Panc1 (cell line): ENCODE results near the gene OLFML3.

Source experiments
- POLR2AphosphoS5 ChIP-seq: IDR thresholded peaks from 2 replicates; pipeline ENCODE4 v1.6.1; 2012; ENCODE audit warnings: mild to moderate bottlenecking, low read depth, low read length, moderate library complexity
- TCF7L2 ChIP-seq: IDR thresholded peaks from 2 replicates; pipeline ENCODE4 v1.6.1; 2011; ENCODE audit warnings: mild to moderate bottlenecking, low read depth, low read length, inconsistent platforms
- TF ChIP-seq, protein P1 (sequence below): fragments of 450-650 bp; IDR thresholded peaks from 2 replicates; pipeline ENCODE4 v1.5.1; 2017; ENCODE audit warnings: mild to moderate bottlenecking
- TF ChIP-seq, protein P2 (sequence below), 2 experiments: IDR thresholded peaks; 2 replicates each; pipeline ENCODE4 v1.6.1; 2011 to 2012; ENCODE audit warnings: low read depth in 2 of 2, control low read depth in 1 of 2, low read length in 1 of 2, mild to moderate bottlenecking in 1 of 2, moderate library complexity in 1 of 2; ENCODE audit not compliant: insufficient read depth in 1 of 2

DNA sequence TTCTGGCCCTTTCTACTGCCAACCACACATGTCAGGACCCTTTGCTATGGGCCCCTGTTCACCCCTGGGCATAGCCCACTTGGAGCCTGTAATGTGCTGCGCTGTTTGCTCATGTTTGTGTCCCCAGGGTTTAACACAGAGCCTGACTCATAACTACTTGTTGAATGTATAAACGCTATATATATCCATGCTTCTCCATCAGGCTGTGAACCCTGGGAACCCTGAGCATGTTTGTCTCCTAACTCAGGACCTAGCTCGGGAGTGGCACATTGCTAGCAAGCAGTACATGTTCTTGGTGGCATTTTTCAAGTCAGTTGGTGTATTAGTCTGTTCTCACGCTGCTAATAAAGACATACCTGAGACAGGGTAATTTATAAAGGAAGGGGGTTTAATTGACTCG lies 8.0 kb downstream of the OLFML3 start:
- TF ChIP-seq, protein P1, sequence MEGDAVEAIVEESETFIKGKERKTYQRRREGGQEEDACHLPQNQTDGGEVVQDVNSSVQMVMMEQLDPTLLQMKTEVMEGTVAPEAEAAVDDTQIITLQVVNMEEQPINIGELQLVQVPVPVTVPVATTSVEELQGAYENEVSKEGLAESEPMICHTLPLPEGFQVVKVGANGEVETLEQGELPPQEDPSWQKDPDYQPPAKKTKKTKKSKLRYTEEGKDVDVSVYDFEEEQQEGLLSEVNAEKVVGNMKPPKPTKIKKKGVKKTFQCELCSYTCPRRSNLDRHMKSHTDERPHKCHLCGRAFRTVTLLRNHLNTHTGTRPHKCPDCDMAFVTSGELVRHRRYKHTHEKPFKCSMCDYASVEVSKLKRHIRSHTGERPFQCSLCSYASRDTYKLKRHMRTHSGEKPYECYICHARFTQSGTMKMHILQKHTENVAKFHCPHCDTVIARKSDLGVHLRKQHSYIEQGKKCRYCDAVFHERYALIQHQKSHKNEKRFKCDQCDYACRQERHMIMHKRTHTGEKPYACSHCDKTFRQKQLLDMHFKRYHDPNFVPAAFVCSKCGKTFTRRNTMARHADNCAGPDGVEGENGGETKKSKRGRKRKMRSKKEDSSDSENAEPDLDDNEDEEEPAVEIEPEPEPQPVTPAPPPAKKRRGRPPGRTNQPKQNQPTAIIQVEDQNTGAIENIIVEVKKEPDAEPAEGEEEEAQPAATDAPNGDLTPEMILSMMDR = no peak
- no peak for TF ChIP-seq POLR2AphosphoS5
- TF ChIP-seq, protein P2, sequence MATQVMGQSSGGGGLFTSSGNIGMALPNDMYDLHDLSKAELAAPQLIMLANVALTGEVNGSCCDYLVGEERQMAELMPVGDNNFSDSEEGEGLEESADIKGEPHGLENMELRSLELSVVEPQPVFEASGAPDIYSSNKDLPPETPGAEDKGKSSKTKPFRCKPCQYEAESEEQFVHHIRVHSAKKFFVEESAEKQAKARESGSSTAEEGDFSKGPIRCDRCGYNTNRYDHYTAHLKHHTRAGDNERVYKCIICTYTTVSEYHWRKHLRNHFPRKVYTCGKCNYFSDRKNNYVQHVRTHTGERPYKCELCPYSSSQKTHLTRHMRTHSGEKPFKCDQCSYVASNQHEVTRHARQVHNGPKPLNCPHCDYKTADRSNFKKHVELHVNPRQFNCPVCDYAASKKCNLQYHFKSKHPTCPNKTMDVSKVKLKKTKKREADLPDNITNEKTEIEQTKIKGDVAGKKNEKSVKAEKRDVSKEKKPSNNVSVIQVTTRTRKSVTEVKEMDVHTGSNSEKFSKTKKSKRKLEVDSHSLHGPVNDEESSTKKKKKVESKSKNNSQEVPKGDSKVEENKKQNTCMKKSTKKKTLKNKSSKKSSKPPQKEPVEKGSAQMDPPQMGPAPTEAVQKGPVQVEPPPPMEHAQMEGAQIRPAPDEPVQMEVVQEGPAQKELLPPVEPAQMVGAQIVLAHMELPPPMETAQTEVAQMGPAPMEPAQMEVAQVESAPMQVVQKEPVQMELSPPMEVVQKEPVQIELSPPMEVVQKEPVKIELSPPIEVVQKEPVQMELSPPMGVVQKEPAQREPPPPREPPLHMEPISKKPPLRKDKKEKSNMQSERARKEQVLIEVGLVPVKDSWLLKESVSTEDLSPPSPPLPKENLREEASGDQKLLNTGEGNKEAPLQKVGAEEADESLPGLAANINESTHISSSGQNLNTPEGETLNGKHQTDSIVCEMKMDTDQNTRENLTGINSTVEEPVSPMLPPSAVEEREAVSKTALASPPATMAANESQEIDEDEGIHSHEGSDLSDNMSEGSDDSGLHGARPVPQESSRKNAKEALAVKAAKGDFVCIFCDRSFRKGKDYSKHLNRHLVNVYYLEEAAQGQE (IDR thresholded peaks at IDR 0.05; ENCODE audit: insufficient read depth in 1 of 2, low read depth in 2 of 2, low read length in 1 of 2) = no peak
- TF ChIP-seq TCF7L2 = no peak
